ENCODE measurements around the gene COLGALT1.
"Not testable (repeated sequence)": the region's sequence is repeated elsewhere in the genome, so short reads cannot be mapped to it uniquely, and the experiment has no call there.

COLGALT1 gene

DNA sequence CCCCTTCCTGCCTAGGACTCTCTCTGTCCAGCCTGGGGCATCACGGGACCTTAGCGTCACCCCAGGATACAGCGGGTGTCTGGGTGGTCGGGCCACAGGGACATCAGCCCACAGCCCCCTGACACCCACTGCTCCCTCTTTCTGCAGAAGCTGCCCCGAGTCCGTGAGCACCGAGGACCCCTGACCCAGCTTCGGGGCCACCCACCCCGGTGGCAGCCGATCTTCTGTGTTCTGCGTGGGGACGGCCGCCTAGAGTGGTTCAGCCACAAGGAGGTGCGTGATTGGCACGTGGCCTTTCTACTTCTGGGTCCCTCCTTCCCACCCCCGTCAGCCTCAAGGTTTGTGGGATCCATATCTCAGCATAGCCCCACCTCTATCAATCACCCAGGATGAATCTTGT lies 23.3 kb upstream of the COLGALT1 start:
- in situ Hi-C loops (cut with MboI; ENCODE audit: low sequenced_read_pairs) = no loop called here

DNA sequence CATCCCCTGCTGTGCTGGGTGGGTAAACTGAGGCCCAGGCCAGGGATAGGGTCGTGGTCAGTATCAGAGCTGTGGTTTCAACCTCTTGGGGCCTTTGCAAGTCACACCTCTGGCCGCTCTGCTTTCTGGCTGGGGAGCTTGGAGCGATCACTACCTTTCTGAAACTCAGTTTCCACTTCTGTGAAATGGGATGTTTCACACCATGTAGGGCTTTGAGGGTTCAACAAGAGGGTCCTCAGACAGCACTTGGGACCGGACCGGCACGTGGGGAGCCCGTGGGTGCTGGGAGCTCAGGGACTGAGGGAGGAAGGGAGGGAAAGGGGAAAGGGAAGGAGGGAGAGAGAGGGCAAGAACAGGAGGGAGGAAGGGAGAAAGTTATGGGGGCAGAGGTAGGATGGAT lies 22.9 kb upstream of the COLGALT1 start:
- in situ Hi-C loops (cut with MboI; ENCODE audit: low sequenced_read_pairs) = no loop called here

DNA sequence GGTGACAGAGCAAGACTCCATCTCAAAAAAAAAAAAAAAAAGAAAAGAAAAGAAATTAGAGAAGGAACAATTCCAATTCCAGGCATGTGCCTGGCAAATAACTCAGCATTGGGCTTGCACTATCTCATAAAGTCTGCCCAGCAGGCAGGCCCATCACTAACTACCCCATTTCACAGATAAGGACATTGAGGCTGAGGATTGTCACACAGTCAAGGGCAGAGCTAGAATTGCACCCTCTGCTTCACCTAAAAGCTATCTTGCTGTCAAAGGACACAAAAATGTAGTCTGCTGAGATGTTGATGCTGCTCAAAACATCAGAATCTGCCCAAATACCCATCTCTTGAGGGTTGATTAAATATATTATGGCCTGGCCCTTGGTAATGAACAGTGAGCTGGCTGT lies 20.7 kb upstream of the COLGALT1 start:
- in situ Hi-C loops (cut with MboI; ENCODE audit: low sequenced_read_pairs) = no loop called here

DNA sequence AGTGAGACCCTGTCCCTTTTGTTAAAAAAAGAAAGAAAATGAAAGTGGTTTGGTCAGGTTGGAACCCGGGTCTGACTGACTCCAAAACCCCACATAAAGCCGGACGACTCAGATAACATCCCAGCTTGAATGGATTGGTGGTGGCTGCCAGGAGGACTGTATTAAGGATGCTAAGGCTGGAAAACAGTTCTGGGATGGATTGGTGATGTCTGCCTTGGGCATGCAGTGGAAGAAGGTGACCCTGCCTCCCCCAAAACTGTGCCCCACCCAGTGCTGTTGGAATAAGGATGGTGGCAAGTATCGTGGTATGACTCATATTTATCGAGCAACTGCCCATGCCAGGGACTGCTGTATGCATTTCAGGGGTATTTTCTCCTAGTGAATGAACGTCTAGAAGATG lies 18.5 kb upstream of the COLGALT1 start:
- in situ Hi-C loops (cut with MboI; ENCODE audit: low sequenced_read_pairs) = no loop called here

DNA sequence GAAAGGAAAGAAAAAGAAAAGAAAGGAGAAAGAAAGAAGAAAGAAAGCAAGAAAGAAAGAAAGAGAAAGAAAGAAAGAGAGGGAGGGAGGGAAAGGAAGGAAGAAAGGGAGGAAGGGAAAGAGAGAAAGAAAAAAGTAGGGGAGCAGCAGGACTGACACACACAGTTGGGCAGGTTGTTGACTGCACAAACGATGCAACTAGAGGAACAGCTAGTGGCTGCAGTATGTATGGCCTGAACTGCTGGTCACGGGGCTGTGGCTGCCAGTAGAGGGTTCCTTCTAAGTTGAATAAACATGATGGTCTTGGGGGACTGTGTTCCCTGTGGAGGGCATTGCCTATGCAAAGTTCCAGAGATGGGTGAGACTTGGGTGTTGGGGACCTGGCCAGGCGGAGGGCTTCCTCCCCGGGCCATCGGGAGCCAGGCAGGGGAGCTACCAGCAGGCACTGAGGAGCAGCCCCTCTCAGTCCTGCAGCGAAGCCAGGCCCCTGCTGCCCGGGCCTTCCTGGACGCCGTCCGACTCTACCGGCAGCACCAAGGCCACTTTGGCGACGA lies 16.7 kb upstream of the COLGALT1 start:
- in situ Hi-C loops (cut with MboI; ENCODE audit: low sequenced_read_pairs) = no loop called here

DNA sequence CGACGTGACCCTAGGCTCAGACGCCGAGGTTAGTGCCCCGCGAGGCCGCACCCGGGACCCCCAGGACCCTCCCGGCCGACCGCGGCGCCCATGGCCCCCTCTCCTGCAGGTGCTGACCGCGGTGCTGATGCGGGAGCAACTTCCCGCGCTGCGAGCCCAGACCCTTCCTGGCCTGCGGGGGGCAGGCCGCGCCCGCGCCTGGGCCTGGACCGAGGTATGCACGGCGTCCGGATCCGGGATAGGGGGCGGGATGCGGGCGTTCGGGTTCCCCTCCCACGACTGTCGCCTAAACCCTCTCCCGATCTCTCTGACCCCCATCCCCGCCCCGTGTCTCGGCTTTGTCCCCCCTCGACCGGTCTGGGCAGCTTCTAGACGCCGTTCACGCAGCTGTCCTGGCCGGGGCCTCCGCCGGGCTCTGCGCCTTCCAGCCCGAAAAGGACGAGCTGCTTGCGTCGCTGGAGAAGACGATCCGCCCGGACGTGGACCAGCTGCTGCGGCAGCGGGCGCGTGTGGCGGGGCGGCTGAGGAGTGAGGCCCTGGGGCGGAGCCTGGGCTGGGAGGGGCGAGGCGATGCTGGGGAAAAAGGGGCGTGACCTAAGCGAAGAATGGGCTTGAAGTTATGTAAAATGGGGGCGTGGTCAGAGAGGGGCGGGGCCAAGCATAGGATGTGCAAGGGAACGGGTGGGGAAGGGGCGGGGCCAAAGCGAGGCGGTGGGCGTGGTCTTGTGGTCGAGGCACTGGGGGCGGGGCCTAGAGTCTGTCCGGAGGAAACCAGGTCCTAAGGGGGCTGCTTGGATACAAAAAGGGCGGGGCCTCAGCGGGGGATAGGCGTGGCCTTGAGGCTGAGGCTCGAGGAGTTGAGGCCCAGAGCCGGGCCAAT lies 16.0 kb upstream of the COLGALT1 start:
- in situ Hi-C loops (cut with MboI; ENCODE audit: low sequenced_read_pairs) = no loop called here

DNA sequence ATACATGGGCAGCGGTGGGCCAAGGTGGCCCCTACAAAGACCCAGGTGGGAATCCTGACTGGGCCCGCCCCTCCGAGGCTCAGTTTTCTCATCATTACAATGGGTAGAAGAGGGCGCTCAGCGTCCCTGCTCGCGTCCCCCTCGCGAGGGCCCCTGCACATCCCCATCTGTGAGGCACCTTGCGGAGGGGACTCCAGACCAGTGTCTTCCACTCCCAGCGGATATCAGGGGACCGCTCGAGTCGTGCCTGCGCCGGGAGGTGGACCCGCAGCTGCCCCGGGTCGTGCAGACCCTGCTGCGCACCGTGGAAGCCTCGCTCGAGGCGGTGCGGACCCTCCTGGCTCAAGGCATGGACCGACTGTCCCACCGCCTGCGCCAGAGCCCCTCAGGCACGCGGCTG lies 15.3 kb upstream of the COLGALT1 start:
- in situ Hi-C loops (cut with MboI; ENCODE audit: low sequenced_read_pairs) = no loop called here

DNA sequence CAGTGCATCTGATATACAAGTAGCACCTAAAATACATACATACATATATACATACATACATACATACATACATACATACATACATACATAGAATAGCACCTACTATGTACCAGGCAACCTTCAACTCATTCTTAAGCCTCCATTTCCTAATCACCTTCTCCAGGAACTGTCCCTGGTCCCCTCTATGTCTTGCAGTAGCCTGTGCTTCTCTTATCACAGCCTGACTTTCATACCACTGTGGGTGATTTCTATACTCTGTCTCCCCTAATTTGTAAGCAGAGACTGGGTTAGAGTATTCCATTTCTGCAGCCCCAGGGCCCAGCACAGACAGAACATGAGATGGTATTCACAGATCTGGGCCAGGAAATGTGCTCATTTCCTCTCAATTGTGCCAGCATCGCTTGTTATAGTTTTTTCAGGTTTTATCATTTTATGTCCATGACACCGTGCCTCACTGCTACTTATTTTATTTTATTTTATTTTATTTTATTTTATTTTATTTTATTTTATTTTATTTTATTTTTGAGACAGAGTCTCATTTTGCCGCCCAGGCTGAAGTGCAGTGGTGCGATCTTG lies 14.2 kb upstream of the COLGALT1 start:
- in situ Hi-C loops (cut with MboI; ENCODE audit: low sequenced_read_pairs) = no loop called here

DNA sequence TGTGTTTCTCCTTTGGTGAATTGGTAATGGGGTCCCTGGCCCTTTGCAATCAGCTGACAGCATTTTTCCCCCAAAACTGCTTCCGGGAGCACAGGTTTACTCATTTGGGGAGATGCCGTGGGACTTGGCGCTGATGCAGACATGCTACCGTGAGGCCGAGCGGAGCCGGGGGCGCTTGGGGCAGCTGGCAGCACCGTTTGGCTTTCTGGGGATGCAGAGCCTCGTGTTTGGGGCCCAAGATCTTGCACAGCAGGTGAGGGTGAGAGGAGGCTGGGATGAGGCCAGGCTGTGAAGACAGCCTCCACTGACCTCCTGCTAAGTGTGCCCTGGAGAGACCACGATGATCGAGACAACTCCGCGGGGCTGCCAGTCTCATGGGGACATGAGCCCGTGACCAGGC lies 13.4 kb upstream of the COLGALT1 start:
- in situ Hi-C loops (cut with MboI; ENCODE audit: low sequenced_read_pairs) = no loop called here

DNA sequence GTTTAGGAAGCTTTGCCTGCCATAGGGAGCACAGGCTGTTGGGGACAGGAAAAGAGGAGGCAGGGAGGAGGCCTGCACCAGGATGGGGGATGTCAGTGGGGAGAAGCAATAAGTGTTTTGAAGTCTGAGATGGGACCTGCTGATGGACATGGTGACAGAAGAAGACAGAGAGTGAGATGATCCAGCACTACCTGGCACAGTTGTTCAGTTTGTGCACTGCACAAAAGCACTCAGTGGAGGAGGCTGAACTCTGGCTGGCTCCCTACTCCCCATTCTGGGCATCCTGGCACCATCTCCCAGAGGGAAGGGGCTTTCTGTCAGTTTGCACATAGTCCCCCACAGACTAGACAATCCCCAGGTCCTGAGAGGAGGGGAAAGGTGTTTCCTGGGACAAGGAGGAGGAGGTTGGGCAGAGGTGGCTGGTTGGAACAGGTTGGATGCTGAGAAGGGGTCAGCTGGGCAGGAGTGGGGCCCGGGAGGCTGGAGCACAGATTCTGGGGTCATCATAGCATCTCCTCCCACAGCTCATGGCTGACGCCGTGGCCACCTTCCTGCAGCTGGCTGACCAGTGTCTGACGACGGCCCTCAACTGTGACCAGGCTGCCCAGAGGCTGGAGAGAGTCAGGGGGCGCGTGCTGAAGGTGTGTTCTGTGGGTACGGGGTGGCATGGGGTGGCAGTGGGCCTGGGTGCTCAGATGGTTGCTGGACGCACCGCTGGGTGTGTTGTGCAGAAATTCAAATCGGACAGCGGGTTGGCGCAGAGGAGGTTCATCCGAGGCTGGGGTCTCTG lies 12.5 kb upstream of the COLGALT1 start:
- in situ Hi-C loops (cut with MboI; ENCODE audit: low sequenced_read_pairs) = no loop called here

DNA sequence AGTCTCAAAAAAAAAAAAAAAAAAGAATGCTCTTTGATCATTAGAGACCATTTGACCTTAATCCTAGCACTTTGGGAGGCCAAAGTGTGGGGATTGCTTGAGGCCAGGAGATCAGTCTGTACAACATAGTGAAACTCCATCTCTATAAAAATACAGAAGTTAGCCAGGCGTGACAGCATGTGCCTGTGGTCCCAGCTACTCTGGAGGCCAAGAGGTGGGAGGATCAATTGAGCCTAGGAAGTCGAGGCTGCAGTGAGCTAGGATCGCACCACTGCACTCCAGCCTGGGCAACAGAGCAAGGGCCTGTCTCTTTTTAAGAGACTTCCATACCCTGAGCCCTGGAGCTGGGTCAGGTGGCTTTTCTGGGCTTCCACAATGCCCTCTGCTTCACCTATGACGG lies 11.5 kb upstream of the COLGALT1 start:
- in situ Hi-C loops (cut with MboI; ENCODE audit: low sequenced_read_pairs) = no loop called here

DNA sequence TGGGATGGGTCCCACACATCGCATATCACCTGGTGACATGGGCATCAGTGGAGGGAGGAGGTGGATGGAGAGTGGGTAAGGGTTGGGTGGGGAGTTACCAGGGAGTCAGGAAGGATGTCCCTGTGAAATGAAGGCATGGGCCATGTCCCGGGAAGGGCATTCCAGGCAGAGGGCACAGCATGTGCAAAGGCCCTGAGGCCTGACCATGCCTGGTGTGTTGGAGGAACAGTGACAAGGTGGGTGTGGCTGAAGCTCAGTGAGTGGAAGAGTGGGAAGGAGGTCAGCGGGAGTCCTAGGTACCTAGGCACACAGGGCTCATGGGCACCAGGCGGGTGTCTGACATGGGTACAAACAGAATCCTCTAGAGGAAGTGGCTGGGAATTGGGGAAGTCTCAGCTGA lies 11.0 kb upstream of the COLGALT1 start:
- in situ Hi-C loops (cut with MboI; ENCODE audit: low sequenced_read_pairs) = no loop called here

DNA sequence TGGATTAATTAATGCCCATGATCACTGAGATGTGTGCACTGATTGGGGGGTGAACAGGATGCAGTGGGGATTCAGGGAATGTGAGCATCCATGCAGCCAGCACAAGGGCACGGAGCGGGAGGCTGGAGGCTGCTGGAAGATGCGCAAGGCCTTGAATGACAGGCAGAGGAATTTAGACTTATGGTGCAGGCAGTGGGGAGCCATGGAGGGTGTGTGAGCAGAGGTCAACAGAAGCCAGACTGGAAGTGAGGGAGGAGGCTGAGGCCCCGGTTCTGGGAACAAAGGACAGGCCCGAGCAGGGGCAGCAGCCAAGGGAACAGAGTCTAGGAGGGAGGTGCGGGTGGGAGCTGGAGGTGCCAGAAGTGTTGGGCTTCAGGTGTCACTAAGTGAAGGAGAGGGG lies 7.3 kb upstream of the COLGALT1 start:
- in situ Hi-C loops (cut with MboI; ENCODE audit: low sequenced_read_pairs) = no loop called here

DNA sequence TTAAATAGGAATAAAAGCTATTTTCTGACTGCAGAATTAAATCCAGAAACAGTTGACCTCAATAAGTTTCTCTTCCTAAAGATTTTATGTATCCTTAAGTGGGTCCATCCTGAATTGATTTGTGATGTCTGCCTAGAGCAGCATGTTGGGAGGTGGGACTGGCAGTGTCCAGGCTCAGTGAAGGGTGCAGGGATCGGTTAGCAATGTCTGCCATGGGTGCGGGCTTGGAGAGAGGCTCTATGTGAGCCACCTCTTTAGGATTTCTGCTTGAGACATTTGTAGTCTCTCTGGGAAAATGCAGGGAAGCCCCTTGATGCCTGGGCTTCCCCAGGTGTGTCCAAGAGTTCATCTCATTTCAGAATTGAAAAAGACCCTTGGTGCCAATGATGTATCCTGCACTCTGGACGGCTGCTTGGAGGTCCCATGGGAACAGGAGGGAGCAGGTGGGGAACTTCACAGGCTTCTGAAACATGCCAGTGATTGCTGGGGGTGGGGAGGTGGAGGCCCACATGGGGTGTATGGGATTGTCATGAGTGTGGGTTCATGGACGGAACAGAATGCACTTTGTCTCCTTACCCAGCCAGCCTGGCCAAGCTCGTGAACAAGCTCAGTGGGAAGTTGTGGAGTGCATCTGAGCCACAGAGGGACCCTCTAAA lies 6.2 kb upstream of the COLGALT1 start:
- in situ Hi-C loops (cut with MboI; ENCODE audit: low sequenced_read_pairs) = no loop called here

DNA sequence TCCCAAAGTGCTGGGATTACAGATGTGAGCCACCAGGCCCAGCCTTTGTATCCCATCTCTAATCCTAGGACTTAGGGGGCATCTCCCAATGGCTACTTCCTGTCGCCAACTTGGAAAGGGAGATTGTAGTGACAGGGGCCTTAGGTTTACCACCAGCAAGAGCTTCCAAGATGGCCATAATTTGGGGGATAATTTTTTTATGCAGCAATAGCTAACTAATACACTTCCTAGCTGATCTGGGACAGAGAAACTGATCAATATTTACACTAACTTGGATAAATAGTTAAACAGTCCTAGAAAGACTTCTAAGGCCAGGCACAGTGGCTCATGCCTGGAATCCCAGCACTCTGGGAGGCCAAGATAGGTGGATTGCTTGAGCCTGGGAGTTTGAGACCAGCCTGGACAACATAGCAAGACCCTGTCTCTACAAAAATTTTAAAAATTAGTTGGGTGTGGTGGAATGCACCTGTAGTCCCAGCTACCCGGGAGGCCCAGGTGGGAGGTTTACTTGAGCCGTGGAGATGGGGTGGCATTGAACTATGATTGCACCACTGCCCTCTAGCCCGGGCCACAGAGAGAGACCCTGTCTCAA lies 5.3 kb upstream of the COLGALT1 start:
- in situ Hi-C loops (cut with MboI; ENCODE audit: low sequenced_read_pairs) = no loop called here

DNA sequence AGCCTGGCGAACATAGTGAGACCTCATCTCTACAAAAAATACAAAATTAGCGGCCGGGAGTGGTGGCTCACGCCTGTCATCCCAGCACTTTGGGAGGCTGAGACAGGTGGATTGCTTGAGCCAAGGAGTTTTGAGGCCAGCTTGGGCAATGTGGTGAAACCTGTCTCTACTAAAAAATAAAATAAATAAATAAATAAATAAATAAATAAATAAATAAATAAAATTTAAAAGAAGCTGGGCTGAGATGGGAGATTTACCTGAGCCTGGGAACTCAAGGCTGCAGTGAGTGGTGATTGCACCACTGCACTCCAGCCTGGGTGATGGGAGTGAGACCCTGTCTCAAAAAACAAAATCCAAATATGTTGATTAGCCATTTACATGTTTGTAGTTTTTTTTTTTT lies 2.7 kb upstream of the COLGALT1 start:
- in situ Hi-C loops (cut with MboI; ENCODE audit: low sequenced_read_pairs) = not testable (repeated sequence)

DNA sequence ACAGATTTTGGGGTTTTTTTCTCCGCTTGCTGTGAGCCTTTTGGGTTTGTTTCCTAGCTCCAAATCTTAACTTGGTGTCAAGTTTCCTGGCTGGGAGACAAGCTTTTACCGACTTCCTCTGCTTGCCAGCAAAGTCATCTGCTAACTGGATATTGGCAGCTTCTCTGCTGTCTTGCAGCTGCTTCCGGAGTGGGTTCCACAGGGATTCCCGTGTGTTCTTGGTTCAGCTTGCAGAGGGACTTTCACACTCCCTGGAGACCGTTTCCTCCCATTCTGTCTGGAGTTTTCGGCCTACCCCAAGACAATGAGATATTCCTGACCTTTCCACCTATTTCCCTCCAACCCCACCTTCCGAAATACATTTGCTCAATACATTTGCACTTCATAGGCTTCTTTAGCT lies 2.2 kb upstream of the COLGALT1 start:
- in situ Hi-C loops (cut with MboI; ENCODE audit: low sequenced_read_pairs) = no loop called here

DNA sequence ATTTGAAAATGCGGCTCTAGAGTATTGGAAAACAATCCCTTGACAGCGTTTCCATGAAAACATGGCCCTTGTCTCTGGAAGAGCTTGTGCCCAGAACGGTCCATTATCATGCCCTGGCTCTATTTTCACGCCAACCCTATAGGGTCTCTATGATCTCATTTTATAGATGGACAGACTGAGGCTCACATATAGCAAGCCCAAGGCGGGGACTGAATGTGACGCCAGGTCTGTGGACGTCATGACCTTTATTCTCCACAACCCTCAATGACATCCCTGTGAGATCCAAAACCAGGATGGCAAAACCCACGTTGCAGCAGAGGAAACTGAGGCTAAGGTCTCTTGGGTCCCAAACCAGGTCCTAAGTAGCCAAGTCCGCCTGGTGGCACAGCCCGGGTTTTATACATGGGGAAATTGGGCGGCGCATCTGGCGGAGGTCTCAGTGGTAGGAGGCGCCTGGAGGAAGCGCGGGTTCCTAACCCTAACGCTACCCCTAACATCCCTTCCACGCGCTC lies 425 bp upstream of the COLGALT1 start:
- in situ Hi-C loops (cut with MboI; ENCODE audit: low sequenced_read_pairs) = no loop called here

DNA sequence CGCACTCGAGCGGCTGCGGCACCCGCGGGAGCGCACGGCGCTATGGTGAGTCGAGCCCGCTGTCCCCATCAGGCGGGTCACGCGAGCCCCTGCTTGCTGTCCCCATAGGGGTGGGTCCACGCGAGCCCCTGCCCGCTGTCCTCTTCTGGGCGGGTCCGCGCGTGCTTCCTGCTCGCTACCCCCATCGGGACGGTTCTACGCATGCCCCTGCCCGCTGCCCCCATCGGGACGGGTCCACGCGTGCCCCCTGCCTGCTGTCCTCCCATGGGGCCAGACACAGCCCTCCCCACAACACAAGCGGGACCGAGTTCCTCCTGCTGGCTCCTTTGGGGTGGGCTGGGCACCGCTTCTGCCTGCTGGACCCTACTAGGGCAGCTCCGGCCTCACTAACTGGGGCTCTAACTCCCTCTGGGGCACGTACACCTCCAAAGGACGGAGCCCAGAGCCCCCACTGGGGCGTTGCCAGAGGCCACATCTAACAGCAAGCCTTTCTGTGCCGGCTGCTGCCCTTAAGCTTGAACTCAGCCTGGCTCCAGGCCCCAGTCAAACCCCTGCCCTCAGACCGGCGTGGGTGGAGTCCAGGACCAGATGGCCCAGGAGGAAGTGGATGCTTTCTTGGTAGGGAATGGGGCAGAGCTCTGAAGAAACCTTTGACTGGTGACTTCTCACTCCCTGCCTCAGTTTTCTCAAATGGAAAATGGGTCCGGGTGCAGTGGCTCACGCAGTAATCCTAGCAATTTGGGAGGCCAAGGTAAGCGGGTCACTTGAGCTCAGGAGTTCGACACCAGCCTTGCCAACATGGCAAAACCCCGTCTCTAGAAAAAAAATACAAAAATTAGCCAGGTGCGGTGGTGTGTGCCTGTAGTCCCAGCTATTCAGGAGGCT lies 722 bp downstream of the COLGALT1 start:
- in situ Hi-C loops (cut with MboI; ENCODE audit: low sequenced_read_pairs) = no loop called here

DNA sequence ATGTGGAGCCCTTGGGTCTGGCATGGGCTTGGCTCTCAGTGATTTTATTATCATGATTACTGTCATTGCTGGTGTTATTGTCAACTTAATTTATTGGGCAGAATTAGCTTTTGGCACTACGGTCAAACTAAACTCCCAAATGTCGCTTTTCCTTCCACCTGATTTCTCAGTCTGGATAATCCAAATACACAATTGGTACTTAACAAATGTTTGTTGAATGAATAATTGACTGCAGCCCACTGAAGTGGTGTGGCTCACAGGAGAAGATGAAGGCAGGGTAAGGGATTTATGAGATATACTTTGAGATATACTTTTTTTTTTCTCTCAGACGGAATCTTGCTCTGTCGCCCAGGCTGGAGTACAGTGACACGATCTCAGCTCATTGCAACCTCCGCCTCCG lies 1.5 kb downstream of the COLGALT1 start:
- in situ Hi-C loops (cut with MboI; ENCODE audit: low sequenced_read_pairs) = no loop called here
